NCI-H748 (cell line): Measurements from ENCODE around the gene EHF.

Experiments
- DNase-seq: peaks from one replicate; lab custom pipeline; 2025; ENCODE audit not compliant: unreplicated experiment; lab: John Stamatoyannopoulos, UW

Gene EHF

DNA sequence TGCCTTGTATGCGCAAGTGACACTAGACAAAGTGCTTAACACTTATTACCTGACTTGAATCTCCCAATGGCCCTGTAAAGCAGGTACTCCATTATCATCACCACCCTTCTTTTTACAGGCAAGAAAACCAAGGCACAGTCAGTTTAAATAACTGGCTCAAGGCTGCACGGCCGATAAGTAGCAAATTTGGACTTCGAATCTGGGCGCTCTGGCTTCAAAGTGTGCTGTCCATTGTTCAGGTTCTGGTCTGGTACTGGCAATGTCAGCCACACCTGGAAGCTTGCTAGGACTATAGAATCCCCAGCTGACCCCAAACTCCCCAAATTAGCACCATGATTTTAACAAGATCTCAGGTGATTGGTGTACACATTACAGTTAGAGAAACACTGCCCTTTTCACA is 19.3 kb upstream of the EHF start:
- DNase-seq = no peak

- DNase-seq = no peak
Observed at GRCh38 chr11:34602245-34602644, 18.6 kb upstream of the EHF start.

GRCh38 chr11:34603129-34604001 is 17.5 kb upstream of the EHF start:
- DNase-seq = no peak

GRCh38 chr11:34604145-34604544 is 16.7 kb upstream of the EHF start:
- DNase-seq = no peak

- no peak for DNase-seq
Observed at GRCh38 chr11:34604911-34605310, 16.0 kb upstream of the EHF start.

DNA sequence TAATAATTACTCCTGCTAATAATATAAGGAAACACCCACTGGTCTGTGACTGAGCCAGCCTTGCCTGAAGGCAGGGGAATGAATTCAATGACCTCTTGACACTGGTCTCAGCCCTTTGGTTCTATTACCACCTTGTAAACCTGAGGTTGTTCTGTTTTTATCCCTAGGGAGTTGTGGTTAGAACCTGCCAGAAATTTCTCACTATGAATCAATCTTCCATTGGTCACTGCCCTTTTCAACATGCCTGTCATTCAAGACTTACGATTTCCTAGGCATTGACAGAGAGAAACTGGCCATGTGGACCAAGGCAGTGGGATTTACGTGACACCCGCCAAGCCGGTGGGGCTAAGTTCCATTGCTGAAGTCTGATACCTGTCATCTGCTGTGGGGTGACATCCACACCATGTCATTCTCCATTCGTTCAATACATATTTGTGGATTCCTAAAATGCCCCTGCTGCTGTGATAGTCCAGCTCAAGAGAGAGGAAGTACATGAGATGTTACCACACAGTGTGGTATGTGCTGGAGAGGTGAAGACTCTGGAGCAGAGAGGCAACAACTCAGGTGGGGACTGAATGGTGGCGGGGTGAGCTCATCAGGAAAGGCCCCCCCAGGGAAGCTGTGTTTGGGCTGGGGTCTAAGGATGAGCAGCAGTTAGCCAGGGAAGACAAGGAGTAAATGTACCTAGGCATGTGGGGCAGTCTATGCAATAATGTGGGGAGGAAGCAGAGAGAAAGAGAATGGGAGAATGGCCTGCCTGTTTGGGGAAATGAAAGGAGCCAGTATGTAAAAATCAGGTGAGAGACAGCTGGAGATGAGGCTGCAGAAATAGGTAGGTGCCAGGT is 15.2 kb upstream of the EHF start:
- no peak for DNase-seq

GRCh38 chr11:34606326-34607120 is 14.4 kb upstream of the EHF start:
- no peak for DNase-seq

DNA sequence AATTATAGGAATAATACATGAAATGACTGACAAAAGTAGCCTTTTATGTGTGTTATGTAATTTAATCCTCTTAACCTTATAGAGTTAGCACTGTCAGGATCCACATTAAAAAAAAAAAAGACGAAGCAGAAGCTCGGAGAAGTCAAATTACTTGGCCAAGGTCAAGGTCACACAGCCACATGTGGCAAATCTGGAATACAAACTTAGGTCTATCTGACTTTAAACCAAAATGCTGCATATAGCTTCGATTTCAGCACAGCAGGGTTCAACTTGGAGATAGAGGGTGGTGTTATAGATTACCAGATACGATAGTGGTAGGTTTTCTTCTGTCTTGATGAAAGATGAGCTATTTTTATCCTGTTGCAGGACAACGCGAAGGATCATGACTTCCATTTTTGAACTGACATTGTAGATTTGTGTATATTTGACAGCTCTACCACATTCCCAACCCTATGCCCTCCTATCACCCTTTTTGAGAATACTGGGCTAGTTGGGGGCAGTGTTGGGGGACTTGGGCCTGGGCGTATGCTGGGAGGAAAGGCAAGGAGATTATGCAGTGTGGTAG is 11.6 kb upstream of the EHF start:
- DNase-seq = no peak

GRCh38 chr11:34609850-34610249 is 11.0 kb upstream of the EHF start:
- DNase-seq = no peak

DNA sequence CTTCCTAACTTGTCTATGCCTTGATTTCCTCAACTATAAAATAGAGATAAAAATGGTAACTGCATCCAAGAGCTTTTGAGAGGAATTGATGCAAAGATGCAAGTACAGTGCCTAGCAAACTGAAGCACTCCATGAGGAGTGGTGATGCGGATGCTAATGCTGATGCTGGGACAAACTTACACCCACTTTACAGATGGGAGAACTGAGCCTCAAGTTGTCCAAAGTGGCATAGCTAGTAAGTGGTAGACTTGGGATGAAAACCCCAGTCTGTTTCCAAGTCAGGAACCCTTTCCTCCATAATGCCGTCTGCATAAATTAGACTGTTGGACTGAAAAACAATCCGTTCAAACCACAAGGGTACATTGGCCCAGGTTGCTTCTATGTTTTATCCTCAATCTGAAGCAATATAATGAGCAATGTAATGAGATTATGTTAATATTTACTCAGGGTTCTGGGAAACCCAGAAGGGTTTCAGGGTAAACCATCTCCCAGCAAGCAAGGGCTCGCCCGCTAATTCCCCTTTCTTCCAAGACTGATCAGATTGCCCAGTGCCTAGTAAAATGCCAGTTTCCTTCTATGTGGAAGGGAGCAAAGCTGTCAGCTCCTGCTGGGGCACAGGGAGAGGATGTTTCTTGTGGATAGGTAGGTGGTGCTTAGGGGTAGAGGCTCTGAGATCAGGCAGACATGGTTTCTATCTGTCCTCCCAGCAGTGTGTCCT is 10.4 kb upstream of the EHF start:
- no peak for DNase-seq

GRCh38 chr11:34613015-34613414 is 7.9 kb upstream of the EHF start:
- no peak for DNase-seq

GRCh38 chr11:34613552-34614056 is 7.3 kb upstream of the EHF start:
- DNase-seq = no peak

DNA sequence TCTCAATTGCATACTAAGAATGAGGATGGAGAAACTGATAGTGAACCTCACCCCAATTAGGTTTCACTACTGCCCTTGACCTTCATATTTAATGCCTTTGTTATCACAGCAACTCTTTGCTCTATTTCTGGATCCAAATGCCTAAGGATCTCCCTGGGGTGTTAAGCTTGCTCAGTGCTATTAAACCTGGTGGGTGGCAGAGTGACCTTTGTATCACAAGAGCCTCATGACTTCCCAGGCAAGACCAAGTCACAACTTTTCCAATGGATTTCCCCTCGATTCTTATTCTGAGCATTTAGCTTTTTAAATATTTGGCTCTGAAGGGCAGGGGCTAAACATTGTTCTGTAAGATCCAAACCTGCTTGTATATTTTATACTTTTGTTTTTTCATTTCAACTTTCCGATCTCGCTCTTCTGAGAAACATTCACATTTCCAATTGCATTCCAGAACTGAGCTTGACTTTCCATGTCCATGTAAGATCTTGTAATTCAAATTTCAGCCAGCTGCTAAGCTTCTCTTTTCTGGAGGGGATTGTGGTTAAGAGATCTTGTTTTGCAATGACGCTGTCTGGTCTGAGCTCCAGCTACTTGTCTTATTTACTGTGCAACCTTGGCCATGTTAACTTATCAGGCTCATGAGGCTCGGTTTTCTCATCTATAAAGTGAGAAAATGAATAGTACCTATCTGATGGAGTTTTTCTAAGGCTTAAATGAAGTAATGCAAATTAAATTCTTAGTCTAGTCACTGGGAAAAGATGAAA is 6.4 kb upstream of the EHF start:
- DNase-seq = no peak

GRCh38 chr11:34616086-34616485 is 4.8 kb upstream of the EHF start:
- no peak for DNase-seq

DNA sequence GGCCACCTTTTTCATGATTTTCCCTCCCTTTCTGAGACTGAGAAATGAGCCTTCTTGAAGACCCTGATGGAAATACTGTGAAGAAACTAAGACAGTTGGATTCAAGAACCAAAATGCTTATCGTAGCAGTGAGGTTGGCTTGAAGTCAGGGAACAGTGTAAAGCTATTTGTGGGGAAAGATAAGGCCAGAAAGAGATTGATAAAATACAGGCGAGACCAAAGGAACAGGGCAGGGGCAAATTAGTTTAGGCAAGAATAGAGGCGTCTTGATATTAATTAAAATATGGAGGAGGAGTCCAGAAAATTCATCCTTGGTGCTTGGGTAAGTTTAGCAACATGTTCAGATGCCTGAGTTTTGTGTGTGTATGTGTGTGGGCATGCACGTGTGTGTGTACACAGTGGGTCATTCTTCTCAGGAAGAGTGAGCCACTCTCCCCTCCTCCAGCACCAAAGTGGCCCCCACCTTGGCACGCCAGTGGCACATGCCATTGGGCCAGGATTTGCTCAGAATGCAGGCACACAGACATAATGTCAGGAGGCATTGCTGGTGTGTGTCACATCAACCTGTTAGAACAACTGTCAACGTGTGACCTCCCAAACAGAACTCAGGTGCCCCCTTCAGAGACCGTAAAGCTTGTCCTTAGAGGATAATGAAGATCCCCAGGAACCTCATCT is 3.9 kb upstream of the EHF start:
- DNase-seq = no peak

GRCh38 chr11:34618406-34618805 is 2.5 kb upstream of the EHF start:
- DNase-seq = no peak

DNA sequence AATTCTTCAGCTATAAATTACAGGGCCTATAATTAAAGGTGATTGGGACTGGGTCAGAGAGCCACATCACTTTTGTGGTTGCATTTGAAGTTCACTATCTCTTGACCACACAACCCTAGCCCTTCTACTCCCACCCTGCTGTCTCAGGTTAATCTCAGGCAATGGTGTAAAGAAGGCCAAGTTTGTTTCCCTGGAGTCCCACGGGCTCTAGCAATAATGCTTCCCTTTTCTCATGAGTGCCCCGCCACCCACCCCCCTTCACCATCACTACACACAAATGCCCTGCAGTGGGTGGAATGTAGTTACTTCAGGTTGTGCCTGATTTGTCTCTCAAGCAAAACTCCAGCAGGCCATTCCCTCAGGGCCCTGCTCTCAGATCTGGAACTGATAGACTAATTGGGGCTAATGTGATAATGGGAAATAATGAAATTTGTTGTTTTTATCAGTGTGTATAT is 1.8 kb upstream of the EHF start:
- DNase-seq = no peak

DNA sequence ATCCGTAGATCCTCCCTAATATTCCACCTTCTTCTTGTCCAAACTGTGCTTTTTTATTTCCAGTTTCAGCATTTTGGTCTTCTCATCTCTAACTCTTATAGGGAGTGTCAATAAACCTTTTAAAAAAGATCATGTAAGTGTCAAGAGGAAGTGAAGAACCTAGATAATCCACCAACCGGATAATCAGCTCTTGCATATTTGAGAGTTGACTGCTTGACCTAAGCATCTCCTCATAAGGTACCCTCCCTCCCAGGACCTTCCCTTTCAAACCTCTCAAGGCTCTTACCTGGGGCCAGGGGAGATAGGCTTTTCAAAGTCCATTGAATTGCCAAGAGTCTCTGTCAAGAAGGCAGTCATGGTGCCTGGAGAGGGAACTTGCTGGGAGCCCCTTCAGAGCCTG is 691 bp upstream of the EHF start:
- no peak for DNase-seq

DNA sequence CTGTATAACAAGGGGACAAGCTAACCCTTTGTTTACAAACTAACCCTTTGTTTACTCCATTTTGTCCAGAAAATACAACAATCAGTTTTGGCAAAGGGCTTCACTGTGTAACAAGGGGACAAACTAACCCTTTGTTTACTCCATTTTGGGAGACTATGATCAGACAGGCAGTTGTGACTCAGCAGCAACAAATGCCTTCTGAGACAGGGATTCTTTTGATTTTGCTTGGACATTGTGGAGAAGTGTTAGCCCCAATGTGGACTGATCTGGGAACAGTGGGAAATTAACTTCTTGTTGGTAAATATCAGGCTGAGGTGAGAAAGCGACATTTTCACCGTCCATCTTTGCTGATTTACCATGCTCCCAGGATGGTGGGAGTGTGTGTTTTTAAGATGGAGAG is 983 bp downstream of the EHF start:
- no peak for DNase-seq
